Spleen (tissue), 11 donors: ENCODE measurements around the gene FAM234A. TPM values are rescaled to one million over a fixed set of nuclear protein-coding genes. Genes with fewer than 3 reads are reported as not detected.
"Not testable (repeated sequence)": the region's sequence is repeated elsewhere in the genome, so short reads cannot be mapped to it uniquely, and the experiment has no call there.

Source experiments
- DNase-seq: peaks from one replicate; pipeline ENCODE4 v3.0.0-alpha.2; 2020
- H3K27ac ChIP-seq, 8 donors: fragments of 200-600 bp; sonication (generic) in 7 of 8; 1 replicate in 4 of 8; 2 replicates in 4 of 8; pipeline versions ENCODE4 v1.5.0 to v1.8.0; 2016 to 2021; ENCODE audit warnings: inconsistent platforms in 4 of 8, mild to moderate bottlenecking in 4 of 8, moderate library complexity in 1 of 8
- H3K27me3 ChIP-seq, 7 donors: fragments of 200-600 bp; sonication (generic) in 6 of 7; replicated peaks in 1 of 7; 1 replicate in 4 of 7; 2 replicates in 3 of 7; pipeline versions ENCODE4 v1.5.0 to v1.8.0; 2016 to 2021; ENCODE audit warnings: inconsistent platforms in 3 of 7, mild to moderate bottlenecking in 1 of 7
- H3K36me3 ChIP-seq, 6 donors: fragments of 200-600 bp; sonication (generic) in 5 of 6; 1 replicate in 4 of 6; 2 replicates in 2 of 6; pipeline versions ENCODE4 v1.5.0 to v1.8.0; 2016 to 2021; ENCODE audit warnings: inconsistent platforms in 2 of 6
- H3K4me1 ChIP-seq, 6 donors: fragments of 200-600 bp; sonication (generic) in 5 of 6; 1 replicate in 3 of 6; 2 replicates in 3 of 6; pipeline versions ENCODE4 v1.5.0 to v1.8.0; 2016 to 2021; ENCODE audit warnings: inconsistent platforms in 3 of 6
- H3K4me3 ChIP-seq, 8 donors: fragments of 200-600 bp; sonication (generic) in 7 of 8; 1 replicate in 4 of 8; 2 replicates in 4 of 8; pipeline versions ENCODE4 v1.5.0 to v1.8.0; 2016 to 2021; ENCODE audit warnings: inconsistent platforms in 4 of 8, mild to moderate bottlenecking in 4 of 8, moderate library complexity in 2 of 8
- H3K9me3 ChIP-seq, 8 donors: fragments of 200-600 bp; sonication (generic) in 7 of 8; 1 replicate in 4 of 8; 2 replicates in 4 of 8; pipeline versions ENCODE4 v1.5.0 to v1.8.0; 2016 to 2021; ENCODE audit warnings: inconsistent platforms in 4 of 8
- CTCF ChIP-seq, 11 experiments: fragments of 200-600 bp in 7 of 11; fragments of 450-650 bp in 4 of 11; sonication (generic) in 4 of 11; IDR thresholded peaks in 8 of 11; conservative IDR thresholded peaks in 3 of 11; 1 replicate in 7 of 11; 2 replicates in 4 of 11; pipeline versions ENCODE4 v1.4.0 to v1.8.0; 2016 to 2021; ENCODE audit warnings: antibody characterized with exemption in 11 of 11, inconsistent platforms in 4 of 11, mild to moderate bottlenecking in 1 of 11
- POLR2A ChIP-seq, 3 donors: fragments of 450-650 bp; IDR thresholded peaks; one replicate each; pipeline ENCODE4 v1.5.1; 2017; ENCODE audit warnings: antibody characterized with exemption in 3 of 3, mild to moderate bottlenecking in 1 of 3
- POLR2AphosphoS5 ChIP-seq, 3 donors: sonication (generic); formaldehyde crosslinking; IDR thresholded peaks; one replicate each; pipeline ENCODE4 v1.5.1; 2017; ENCODE audit warnings: antibody characterized with exemption in 3 of 3
- WGBS, 5 donors: extraction: QIAGEN DNeasy Blood & Tissue Kit in 3 of 5; methylation state at CpG; one replicate each; pipeline versions ENCODE4 v1.1.5 to v1.1.7; 2013 to 2018; 5-methylcytosine and 5-hydroxymethylcytosine counted together
- intact Hi-C: fragments of 100-400 bp; cut with DNase I; formaldehyde crosslinking; loops from one replicate; pipeline ENCODE4 v1.15.0; 2023; ENCODE audit warnings: low total_unique reads
- polyA plus RNA-seq, 3 donors: library from polyadenylated mRNA; stranded (reverse); fragments of 200-250 nt; gene quantifications; one replicate each; pipeline ENCODE4 v1.2.1, GENCODE V29; 2013
- total RNA-seq, 7 donors: library from RNA; depleted of rRNA in 3 of 7; stranded (reverse); fragments of >200 nt in 3 of 7; fragmentation: NEBNext Ultra II Directional in 4 of 7; extraction: Animal tissue kit (Norgen Biotek cat#: 25700) in 4 of 7; gene quantifications; one replicate each; pipeline versions ENCODE4 v1.1.0 to v1.2.1, GENCODE V29; 2016 to 2021
- donor health status: healthy with polysubstance abuse.
- donor health status: DM: no; HTN: no; CAD: no; lungs with moderate emphysema.
- donor health status: DM: no; HTN: no; CAD: no.
- donor health status: Bipolar disorder and iron deficiency.
- donor health status: healthy.
- donor health status: DM: no; HTN: no; CAD: no.
- donor health status: DM: yes; HTN: yes; CAD: no.

FAM234A gene
- total and polyA plus RNA-seq, 10 donors: 13.0 to 63.1 (median 39.7) TPM

DNA sequence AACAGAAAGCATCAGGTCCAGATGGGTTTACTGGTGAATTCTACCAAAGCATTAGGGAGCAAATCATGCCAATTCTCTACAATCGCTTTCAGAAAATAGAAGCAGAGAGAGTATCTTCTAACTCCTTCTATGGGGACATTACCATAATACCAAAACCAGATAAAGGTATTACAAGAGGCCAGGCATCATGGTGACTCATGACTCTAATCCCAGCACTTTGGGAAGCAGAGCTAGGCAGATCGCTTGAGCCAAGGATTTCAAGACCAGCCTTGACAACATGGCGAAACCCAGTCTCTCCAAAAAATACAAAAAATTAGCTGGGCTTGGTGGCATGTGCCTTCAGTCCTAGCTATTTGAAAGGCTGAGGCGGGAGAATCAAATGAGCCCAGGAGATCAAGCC lies 31.4 kb upstream of the FAM234A start:
- WGBS, 5 donors: 95 to 99% (median 96%) methylated on average over 4 of the region's 4 CpGs

GRCh38 chr16:204046-204445 lies 30.6 kb upstream of the FAM234A start:
- H3K27ac ChIP-seq, H3K9me3 ChIP-seq, H3K4me3 ChIP-seq, intact Hi-C loops, H3K27me3 ChIP-seq, H3K4me1 ChIP-seq: not testable (repeated sequence)
- peaks cover 6 to 100% (median 95%) of the 10 kb centered on the region in 6 donors for H3K36me3 ChIP-seq
- 88 to 99% (median 94%) methylated on average over 9 of the region's 9 CpGs for WGBS, 5 donors
- DNase-seq: peak; percentile 5

More for the DNA sequence above, 31.4 kb upstream of the FAM234A start:
- Histone ChIP-seq H3K4me1 (no peaks in the 10 kb centered on the region), H3K27me3 (no peaks in the 10 kb centered on the region), H3K36me3 (peaks cover 6 to 100% (median 96%) of the 10 kb centered on the region in 6 donors), H3K4me3 (no peak overlapping the region), H3K27ac (no peak overlapping the region), H3K9me3 (no peaks in the 10 kb centered on the region)
- intact Hi-C loops: no loop called here
- peak; percentile 15 for DNase-seq
- TF ChIP-seq POLR2AphosphoS5 (IDR thresholded peaks at IDR 0.05): no peak
- no peak for TF ChIP-seq CTCF (IDR thresholded peaks at IDR 0.05 in 8 of 11, conservative IDR thresholded peaks at IDR 0.05 in 3 of 11)
- no peak for TF ChIP-seq POLR2A (IDR thresholded peaks at IDR 0.05)

DNA sequence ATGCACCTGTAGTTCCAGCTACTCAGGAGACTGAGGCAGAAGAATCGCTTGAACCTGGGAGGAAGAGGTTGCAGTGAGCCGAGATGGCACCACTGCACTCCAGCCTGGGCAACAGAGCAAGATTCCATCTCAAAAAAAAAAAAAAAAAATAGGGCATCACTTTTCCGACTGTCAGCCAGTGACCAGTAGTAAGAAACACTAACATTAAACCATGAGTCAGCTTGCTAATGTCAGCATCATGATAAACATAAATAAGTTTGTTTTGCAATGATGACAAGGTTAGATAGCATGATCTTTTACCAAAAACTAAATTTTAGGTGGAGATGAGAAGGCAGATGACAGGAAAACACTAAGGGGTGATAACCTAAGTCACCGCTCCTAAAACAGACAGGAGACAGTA lies 25.3 kb upstream of the FAM234A start:
- WGBS, 5 donors: 90 to 95% (median 93%) methylated on average over 4 of the region's 4 CpGs
- H3K9me3 ChIP-seq, intact Hi-C loops: not testable (repeated sequence)

GRCh38 chr16:211631-212180 lies 22.9 kb upstream of the FAM234A start:
- H3K9me3 ChIP-seq, H3K27ac ChIP-seq, H3K4me1 ChIP-seq, intact Hi-C loops, DNase-seq, H3K27me3 ChIP-seq, H3K4me3 ChIP-seq: not testable (repeated sequence)
- TF ChIP-seq POLR2AphosphoS5 (IDR thresholded peaks at IDR 0.05): peak in 1 of 3 donors; percentile 50
- peaks cover 0 to 100% (median 94%) of the 10 kb centered on the region in 6 donors for H3K36me3 ChIP-seq
- WGBS, 5 donors: 87 to 99% (median 94%) methylated on average over 13 to 14 of the region's 14 CpGs

More for the DNA sequence above, 25.3 kb upstream of the FAM234A start:
- not testable (repeated sequence) for H3K27me3 ChIP-seq, H3K4me1 ChIP-seq, H3K4me3 ChIP-seq, H3K27ac ChIP-seq, DNase-seq
- peaks cover 6 to 100% (median 94%) of the 10 kb centered on the region in 6 donors for H3K36me3 ChIP-seq

DNA sequence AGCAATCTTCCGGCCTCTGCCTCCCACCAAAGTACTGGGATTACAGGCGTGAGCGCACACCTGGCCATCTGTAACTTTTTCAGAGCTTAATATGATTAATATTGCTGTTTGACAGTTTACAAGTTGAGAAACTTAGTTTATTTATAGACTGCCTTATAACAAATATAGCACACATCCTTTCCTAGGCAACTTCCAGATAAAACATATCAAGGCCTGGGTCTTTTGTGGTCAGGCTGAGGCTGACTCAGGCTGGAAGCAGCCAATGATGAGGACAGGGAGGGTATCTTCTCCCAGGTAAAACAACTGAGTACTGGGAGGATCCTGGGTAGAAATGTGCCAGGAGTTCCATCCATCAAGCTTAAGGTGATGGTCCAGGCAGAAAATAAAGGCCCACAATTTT lies 21.6 kb upstream of the FAM234A start:
- no peak for DNase-seq
- intact Hi-C loops: no loop called here
- no peak overlapping the region for H3K27ac ChIP-seq
- no peaks in the 10 kb centered on the region for H3K27me3 ChIP-seq
- no peaks in the 10 kb centered on the region for H3K9me3 ChIP-seq
- TF ChIP-seq POLR2AphosphoS5 (IDR thresholded peaks at IDR 0.05): no peak
- TF ChIP-seq CTCF (IDR thresholded peaks at IDR 0.05 in 8 of 11, conservative IDR thresholded peaks at IDR 0.05 in 3 of 11): no peak
- no peak for TF ChIP-seq POLR2A (IDR thresholded peaks at IDR 0.05)
- H3K36me3 ChIP-seq: peaks cover 0 to 100% (median 95%) of the 10 kb centered on the region in 6 donors
- H3K4me3 ChIP-seq: no peak overlapping the region
- 95 to 99% (median 97%) methylated on average over 3 of the region's 3 CpGs for WGBS, 5 donors
- peaks cover 0 to 3% (median 0%) of the 10 kb centered on the region in 6 donors for H3K4me1 ChIP-seq
